ENCODE measurements around the gene INPP5A.
"Not testable (repeated sequence)": the region's sequence is repeated elsewhere in the genome, so short reads cannot be mapped to it uniquely, and the experiment has no call there.

INPP5A gene

GRCh38 chr10:132690821-132691610, 153.4 kb downstream of the INPP5A start:
- DNase-seq (ENCODE audit: low read depth): no peak

- DNase-seq (ENCODE audit: low read depth): no peak
These were observed 154.1 kb downstream of the INPP5A start for GRCh38 chr10:132691711-132692153.

GRCh38 chr10:132692311-132692710, 154.7 kb downstream of the INPP5A start:
- DNase-seq (ENCODE audit: low read depth): no peak

- DNase-seq (ENCODE audit: low read depth): no peak
These were observed 156.1 kb downstream of the INPP5A start for GRCh38 chr10:132693676-132694075.

- no peak for DNase-seq (ENCODE audit: low read depth)
These were observed 158.6 kb downstream of the INPP5A start for GRCh38 chr10:132696204-132696603.

- DNase-seq (ENCODE audit: low read depth): no peak
These were observed 159.4 kb downstream of the INPP5A start for GRCh38 chr10:132696728-132697577.

GRCh38 chr10:132697578-132698200, 160.1 kb downstream of the INPP5A start:
- no peak for DNase-seq (ENCODE audit: low read depth)

GRCh38 chr10:132698211-132698751, 160.7 kb downstream of the INPP5A start:
- DNase-seq (ENCODE audit: low read depth): no peak

GRCh38 chr10:132698761-132699391, 161.3 kb downstream of the INPP5A start:
- DNase-seq (ENCODE audit: low read depth): no peak

GRCh38 chr10:132699411-132700155, 162.0 kb downstream of the INPP5A start:
- no peak for DNase-seq (ENCODE audit: low read depth)

- no peak for DNase-seq (ENCODE audit: low read depth)
These were observed 162.8 kb downstream of the INPP5A start for GRCh38 chr10:132700156-132701098.

GRCh38 chr10:132701099-132701845, 163.7 kb downstream of the INPP5A start:
- DNase-seq (ENCODE audit: low read depth): no peak

- no peak for DNase-seq (ENCODE audit: low read depth)
These were observed 164.2 kb downstream of the INPP5A start for GRCh38 chr10:132701846-132702190.

- no peak for DNase-seq (ENCODE audit: low read depth)
These were observed 165.2 kb downstream of the INPP5A start for GRCh38 chr10:132702601-132703418.

GRCh38 chr10:132703419-132704007, 165.9 kb downstream of the INPP5A start:
- no peak for DNase-seq (ENCODE audit: low read depth)

- no peak for DNase-seq (ENCODE audit: low read depth)
These were observed 166.6 kb downstream of the INPP5A start for GRCh38 chr10:132704008-132704814.

- not testable (repeated sequence) for DNase-seq (ENCODE audit: low read depth)
These were observed 167.2 kb downstream of the INPP5A start for GRCh38 chr10:132704815-132705064.

All from stimulated activated CD8-positive, alpha-beta memory T cell treated with anti-CD3 and anti-CD28 coated beads, Interleukin-12 subunit alpha, Interleukin-12 subunit beta, amount 100 ng/mL, for 4 hours (primary cell).